HEK293 (cell line): ENCODE results near the gene LRP1.
A peak's percentile ranks its signal among the peaks of the same experiment; 100 is the strongest.

Source experiments
- CTCF ChIA-PET: fragments of 350-600 bp; formaldehyde crosslinking; extraction: SDS; loops from one replicate; lab custom pipeline; 2021; ENCODE audit warnings: antibody characterized with exemption; lab: Yijun Ruan, JAX
- POLR2A ChIA-PET: fragments of 300-600 bp; formaldehyde crosslinking; extraction: SDS; loops from one replicate; lab custom pipeline; 2020; ENCODE audit warnings: antibody characterized with exemption, inconsistent platforms; lab: Yijun Ruan, JAX
- H3K27ac ChIP-seq: fragments of 200-500 bp; sonication (Bioruptor generic); 2 replicates; pipeline ENCODE4 v1.5.1; 2014; ENCODE audit warnings: low read depth, low read length, control low read depth, inconsistent platforms; ENCODE audit errors: extremely low read depth
- H3K36me3 ChIP-seq, 2 experiments: fragments of 200-500 bp in 1 of 2; sonication (Bioruptor generic) in 1 of 2; 1 replicate in 1 of 2; 2 replicates in 1 of 2; pipeline ENCODE4 v1.5.1; 2014 to 2017; ENCODE audit warnings: inconsistent platforms in 2 of 2, low read length in 2 of 2; ENCODE audit not compliant: control insufficient read depth in 2 of 2, insufficient read depth in 1 of 2
- H3K4me1 ChIP-seq: fragments of 200-500 bp; sonication (Bioruptor generic); 2 replicates; pipeline ENCODE4 v1.5.1; 2014; ENCODE audit warnings: mild to moderate bottlenecking, low read length, inconsistent platforms; ENCODE audit not compliant: control insufficient read depth, insufficient read depth
- H3K4me3 ChIP-seq: 2 replicates; pipeline ENCODE4 v1.5.1; 2011; ENCODE audit warnings: low read depth, mild to moderate bottlenecking, control low read depth, low read length, moderate library complexity
- H3K9me3 ChIP-seq: fragments of 200-500 bp; sonication (Bioruptor generic); 2 replicates; pipeline ENCODE4 v1.5.1; 2014; ENCODE audit warnings: low read depth, low read length, inconsistent platforms; ENCODE audit not compliant: control insufficient read depth, insufficient read depth
- EGR2 ChIP-seq: fragments of 450-650 bp; formaldehyde crosslinking; IDR thresholded peaks from 2 replicates; pipeline ENCODE4 v1.5.1; 2016; ENCODE audit warnings: low read depth, missing biosample characterization, missing genetic modification characterization
- IKZF3 ChIP-seq: fragments of 450-650 bp; IDR thresholded peaks from 2 replicates; pipeline ENCODE4 v1.5.0; 2018; ENCODE audit warnings: missing biosample characterization, mild to moderate bottlenecking, missing genetic modification characterization, moderate library complexity
- KLF9 ChIP-seq: fragments of 450-650 bp; formaldehyde crosslinking; IDR thresholded peaks from 2 replicates; pipeline ENCODE4 v1.5.1; 2016; ENCODE audit warnings: missing biosample characterization, missing genetic modification characterization, low read depth
- OSR2 ChIP-seq: fragments of 450-650 bp; formaldehyde crosslinking; IDR thresholded peaks from 2 replicates; pipeline ENCODE4 v1.5.1; 2016; ENCODE audit warnings: missing biosample characterization, missing genetic modification characterization
- SCRT2 ChIP-seq: fragments of 450-650 bp; formaldehyde crosslinking; IDR thresholded peaks from 2 replicates; pipeline ENCODE4 v1.5.1; 2016; ENCODE audit warnings: missing biosample characterization, missing genetic modification characterization
- SP3 ChIP-seq: fragments of 450-650 bp; formaldehyde crosslinking; IDR thresholded peaks from 2 replicates; pipeline ENCODE4 v1.5.1; 2016; ENCODE audit warnings: missing biosample characterization, missing genetic modification characterization
- TCF7L2 ChIP-seq: IDR thresholded peaks from 2 replicates; pipeline ENCODE4 v1.6.1; 2011; ENCODE audit warnings: low read depth, mild to moderate bottlenecking, inconsistent platforms, low read length, moderate library complexity, borderline replicate concordance
- ZFHX2 ChIP-seq: fragments of 450-650 bp; formaldehyde crosslinking; conservative IDR thresholded peaks from 2 replicates; pipeline ENCODE4 v1.5.1; 2016; ENCODE audit warnings: missing biosample characterization, missing genetic modification characterization
- ZFP37 ChIP-seq: fragments of 450-650 bp; formaldehyde crosslinking; IDR thresholded peaks from 2 replicates; pipeline ENCODE4 v1.5.1; 2016; ENCODE audit warnings: missing biosample characterization, missing genetic modification characterization
- ZNF2 ChIP-seq: fragments of 450-650 bp; formaldehyde crosslinking; IDR thresholded peaks from 2 replicates; pipeline ENCODE4 v1.5.1; 2016; ENCODE audit warnings: missing biosample characterization, missing genetic modification characterization
- ZNF248 ChIP-seq: fragments of 450-650 bp; formaldehyde crosslinking; IDR thresholded peaks from 2 replicates; pipeline ENCODE4 v1.5.1; 2017; ENCODE audit warnings: missing biosample characterization, missing genetic modification characterization
- ZNF266 ChIP-seq: fragments of 450-650 bp; formaldehyde crosslinking; IDR thresholded peaks from 2 replicates; pipeline ENCODE4 v1.5.1; 2016; ENCODE audit warnings: missing biosample characterization, missing genetic modification characterization, low read depth
- ZNF292 ChIP-seq: fragments of 450-650 bp; formaldehyde crosslinking; IDR thresholded peaks from 2 replicates; pipeline ENCODE4 v1.5.1; 2016; ENCODE audit warnings: low read depth, missing biosample characterization, missing genetic modification characterization, borderline replicate concordance
- ZNF350 ChIP-seq: fragments of 450-650 bp; formaldehyde crosslinking; IDR thresholded peaks from 2 replicates; pipeline ENCODE4 v1.5.0; 2017; ENCODE audit warnings: missing biosample characterization, mild to moderate bottlenecking, missing genetic modification characterization
- ZNF423 ChIP-seq: fragments of 450-650 bp; formaldehyde crosslinking; IDR thresholded peaks from 2 replicates; pipeline ENCODE4 v1.5.1; 2016; ENCODE audit warnings: missing biosample characterization, missing genetic modification characterization
- ZNF501 ChIP-seq: fragments of 450-650 bp; formaldehyde crosslinking; IDR thresholded peaks from 2 replicates; pipeline ENCODE4 v1.5.1; 2016; ENCODE audit warnings: missing biosample characterization, missing genetic modification characterization
- ZNF529 ChIP-seq: fragments of 450-650 bp; formaldehyde crosslinking; IDR thresholded peaks from 2 replicates; pipeline ENCODE4 v1.5.1; 2017; ENCODE audit warnings: missing genetic modification characterization, missing biosample characterization; ENCODE audit not compliant: insufficient replicate concordance
- ZNF548 ChIP-seq: fragments of 450-650 bp; formaldehyde crosslinking; IDR thresholded peaks from 2 replicates; pipeline ENCODE4 v1.5.1; 2016; ENCODE audit warnings: missing biosample characterization, missing genetic modification characterization
- ZNF596 ChIP-seq: fragments of 450-650 bp; IDR thresholded peaks from 2 replicates; pipeline ENCODE4 v1.5.0; 2018; ENCODE audit warnings: missing biosample characterization, mild to moderate bottlenecking, missing genetic modification characterization, moderate library complexity
- ZNF707 ChIP-seq: fragments of 450-650 bp; formaldehyde crosslinking; IDR thresholded peaks from 2 replicates; pipeline ENCODE4 v1.5.1; 2016; ENCODE audit warnings: missing biosample characterization, missing genetic modification characterization
- TF ChIP-seq, protein P1 (sequence below): fragments of 450-650 bp; formaldehyde crosslinking; IDR thresholded peaks from 2 replicates; pipeline ENCODE4 v1.5.1; 2017; ENCODE audit warnings: missing biosample characterization, missing genetic modification characterization
- TF ChIP-seq, protein P2 (sequence below): fragments of 450-650 bp; formaldehyde crosslinking; IDR thresholded peaks from 2 replicates; pipeline ENCODE4 v1.5.1; 2017; ENCODE audit warnings: missing biosample characterization, missing genetic modification characterization

Gene LRP1

DNA sequence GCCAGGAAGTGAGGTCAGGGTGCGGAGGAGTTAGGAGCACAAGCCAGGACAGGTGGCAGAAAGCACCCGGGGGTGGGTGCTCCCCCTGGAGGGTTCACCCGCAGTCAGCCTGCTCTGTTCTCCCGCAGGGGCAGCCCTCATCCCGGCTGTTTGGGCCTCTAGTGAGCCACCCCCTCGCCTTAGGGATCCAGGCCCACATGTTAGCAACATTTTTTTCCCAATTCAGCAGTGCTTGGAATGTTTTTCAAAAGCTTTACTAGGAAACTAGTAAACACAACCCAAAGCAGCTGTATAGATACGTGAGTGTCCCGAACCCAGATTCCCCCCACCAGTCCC is 59.8 kb downstream of the LRP1 start:
- Histone ChIP-seq H3K9me3 (no peaks in the 10 kb centered on the region), H3K4me1 (no peaks in the 10 kb centered on the region), H3K4me3 (no peak overlapping the region), H3K36me3 (peaks cover 9 to 100% of the 10 kb centered on the region in 2 experiments; a peak in 2 of 3 replicates), H3K27ac (no peak overlapping the region)
- POLR2A ChIA-PET, result no interaction called here
- no peak for TF ChIP-seq TCF7L2
- TF ChIP-seq IKZF3 (tag by site-specific recombination), result no peak
- TF ChIP-seq ZNF350 (tag by site-specific recombination), result no peak
- no peak for TF ChIP-seq ZNF266 (tag by site-specific recombination)
- no peak for TF ChIP-seq SP3 (tag by site-specific recombination)
- TF ChIP-seq, protein P1, sequence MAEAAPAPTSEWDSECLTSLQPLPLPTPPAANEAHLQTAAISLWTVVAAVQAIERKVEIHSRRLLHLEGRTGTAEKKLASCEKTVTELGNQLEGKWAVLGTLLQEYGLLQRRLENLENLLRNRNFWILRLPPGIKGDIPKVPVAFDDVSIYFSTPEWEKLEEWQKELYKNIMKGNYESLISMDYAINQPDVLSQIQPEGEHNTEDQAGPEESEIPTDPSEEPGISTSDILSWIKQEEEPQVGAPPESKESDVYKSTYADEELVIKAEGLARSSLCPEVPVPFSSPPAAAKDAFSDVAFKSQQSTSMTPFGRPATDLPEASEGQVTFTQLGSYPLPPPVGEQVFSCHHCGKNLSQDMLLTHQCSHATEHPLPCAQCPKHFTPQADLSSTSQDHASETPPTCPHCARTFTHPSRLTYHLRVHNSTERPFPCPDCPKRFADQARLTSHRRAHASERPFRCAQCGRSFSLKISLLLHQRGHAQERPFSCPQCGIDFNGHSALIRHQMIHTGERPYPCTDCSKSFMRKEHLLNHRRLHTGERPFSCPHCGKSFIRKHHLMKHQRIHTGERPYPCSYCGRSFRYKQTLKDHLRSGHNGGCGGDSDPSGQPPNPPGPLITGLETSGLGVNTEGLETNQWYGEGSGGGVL (tag by site-specific recombination), result no peak
- peak; percentile 48 for TF ChIP-seq ZFHX2 (tag by site-specific recombination)
- TF ChIP-seq ZNF2, result no peak
- TF ChIP-seq OSR2 (tag by site-specific recombination), result no peak
- no peak for TF ChIP-seq ZNF423 (tag by site-specific recombination)
- peak; percentile 42 for TF ChIP-seq EGR2 (tag by site-specific recombination)
- CTCF ChIA-PET, result interaction anchor here (0.6 to 10.4 kb wide), 7 partner anchors 9 to 186 kb away, joined by 3 to 141 read pairs (median 5); partner anchors contain the start of gene LRP1

DNA sequence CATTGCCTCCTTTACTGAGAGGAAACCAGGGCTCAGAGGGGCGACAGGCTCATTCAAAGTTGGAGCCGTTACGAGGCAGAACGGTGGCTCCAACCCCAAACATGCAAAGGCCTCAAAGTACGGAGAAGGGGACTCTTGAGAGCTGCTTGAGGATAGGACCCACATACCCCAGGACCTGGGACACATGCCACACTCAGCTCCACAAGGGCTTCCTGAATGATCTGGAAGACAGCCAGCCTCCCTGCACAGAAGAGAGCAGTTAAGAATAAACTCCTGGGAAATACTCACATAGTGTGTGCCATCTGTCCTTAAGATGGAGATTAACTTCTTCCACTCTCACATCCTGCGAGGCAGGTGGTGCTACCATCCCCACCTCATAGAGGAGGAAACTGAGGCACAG is 61.8 kb downstream of the LRP1 start:
- no peak for TF ChIP-seq ZNF501 (tag by site-specific recombination)
- TF ChIP-seq ZNF548 (tag by site-specific recombination), result no peak
- TF ChIP-seq ZNF707 (tag by site-specific recombination), result no peak
- TF ChIP-seq SCRT2 (tag by site-specific recombination), result no peak
- TF ChIP-seq ZNF596 (tag by site-specific recombination), result no peak
- no peak for TF ChIP-seq ZFP37 (tag by site-specific recombination)
- TF ChIP-seq, protein P1 (tag by site-specific recombination), result no peak
- no peak for TF ChIP-seq ZNF529 (tag by site-specific recombination)
- POLR2A ChIA-PET, result no interaction called here
- Histone ChIP-seq H3K36me3 (peaks cover 9 to 100% of the 10 kb centered on the region in 2 experiments; a peak in 2 of 3 replicates), H3K4me1 (no peaks in the 10 kb centered on the region), H3K4me3 (no peak overlapping the region), H3K27ac (no peak overlapping the region), H3K9me3 (no peaks in the 10 kb centered on the region)
- CTCF ChIA-PET, result interaction anchor here (0.6 to 10.4 kb wide), 3 partner anchors 18 to 182 kb away, joined by 3 to 120 read pairs (median 3); no protein-coding TSS in a partner anchor

DNA sequence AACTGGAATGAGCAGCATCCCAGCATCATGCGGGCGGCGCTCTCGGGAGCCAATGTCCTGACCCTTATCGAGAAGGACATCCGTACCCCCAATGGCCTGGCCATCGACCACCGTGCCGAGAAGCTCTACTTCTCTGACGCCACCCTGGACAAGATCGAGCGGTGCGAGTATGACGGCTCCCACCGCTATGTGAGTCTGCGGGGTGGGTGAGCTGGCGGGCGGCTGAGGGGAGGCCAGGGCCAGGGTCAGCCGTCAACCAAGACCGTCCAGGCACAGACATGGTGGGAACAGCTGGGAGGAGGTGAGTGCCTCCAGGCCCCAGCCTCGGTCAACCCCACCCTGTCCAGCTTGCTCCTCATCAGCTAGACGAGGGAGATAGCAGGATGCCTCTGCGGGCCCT is 62.5 kb downstream of the LRP1 start:
- Histone ChIP-seq H3K4me1 (no peaks in the 10 kb centered on the region), H3K9me3 (no peaks in the 10 kb centered on the region), H3K4me3 (no peak overlapping the region), H3K36me3 (peaks cover 9 to 100% of the 10 kb centered on the region in 2 experiments; a peak in 2 of 3 replicates)
- TF ChIP-seq ZNF248 (tag by site-specific recombination), result no peak
- TF ChIP-seq ZNF292, result no peak
- TF ChIP-seq, protein P2, sequence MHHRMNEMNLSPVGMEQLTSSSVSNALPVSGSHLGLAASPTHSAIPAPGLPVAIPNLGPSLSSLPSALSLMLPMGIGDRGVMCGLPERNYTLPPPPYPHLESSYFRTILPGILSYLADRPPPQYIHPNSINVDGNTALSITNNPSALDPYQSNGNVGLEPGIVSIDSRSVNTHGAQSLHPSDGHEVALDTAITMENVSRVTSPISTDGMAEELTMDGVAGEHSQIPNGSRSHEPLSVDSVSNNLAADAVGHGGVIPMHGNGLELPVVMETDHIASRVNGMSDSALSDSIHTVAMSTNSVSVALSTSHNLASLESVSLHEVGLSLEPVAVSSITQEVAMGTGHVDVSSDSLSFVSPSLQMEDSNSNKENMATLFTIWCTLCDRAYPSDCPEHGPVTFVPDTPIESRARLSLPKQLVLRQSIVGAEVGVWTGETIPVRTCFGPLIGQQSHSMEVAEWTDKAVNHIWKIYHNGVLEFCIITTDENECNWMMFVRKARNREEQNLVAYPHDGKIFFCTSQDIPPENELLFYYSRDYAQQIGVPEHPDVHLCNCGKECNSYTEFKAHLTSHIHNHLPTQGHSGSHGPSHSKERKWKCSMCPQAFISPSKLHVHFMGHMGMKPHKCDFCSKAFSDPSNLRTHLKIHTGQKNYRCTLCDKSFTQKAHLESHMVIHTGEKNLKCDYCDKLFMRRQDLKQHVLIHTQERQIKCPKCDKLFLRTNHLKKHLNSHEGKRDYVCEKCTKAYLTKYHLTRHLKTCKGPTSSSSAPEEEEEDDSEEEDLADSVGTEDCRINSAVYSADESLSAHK (tag by site-specific recombination), result no peak
- TF ChIP-seq KLF9 (tag by site-specific recombination), result no peak
- TF ChIP-seq, all 188 proteins: peak for 0
- ChIA-PET CTCF (interaction anchor here (0.5 to 1.3 kb wide), 3 partner anchors 52 to 78 kb away, joined by 3 to 6 read pairs (median 3); no protein-coding TSS in a partner anchor), POLR2A (no interaction called here)
- H3K27ac ChIP-seq, result no peak overlapping the region
